Peyer's patch (tissue), 4 donors: ENCODE measurements around the gene ABLIM2. TPM values are rescaled to one million over a fixed set of nuclear protein-coding genes. Genes with fewer than 3 reads are reported as not detected.

Experiments used
- DNase-seq, 3 donors: peaks; one replicate each; pipeline ENCODE4 v3.0.0-alpha.2; 2017 to 2019
- H3K27ac ChIP-seq, 4 donors: fragments of 200-600 bp; sonication (generic); one replicate each; pipeline ENCODE4 v1.5.1; 2016 to 2019
- H3K27me3 ChIP-seq, 2 donors: fragments of 200-600 bp; sonication (generic); one replicate each; pipeline ENCODE4 v1.5.1; 2019
- H3K36me3 ChIP-seq, 3 donors: fragments of 200-600 bp; sonication (generic); one replicate each; pipeline ENCODE4 v1.5.1; 2016 to 2019
- H3K4me1 ChIP-seq, 4 donors: fragments of 200-600 bp; sonication (generic); one replicate each; pipeline ENCODE4 v1.5.1; 2016 to 2019
- H3K4me3 ChIP-seq, 4 donors: fragments of 200-600 bp; sonication (generic); 1 replicate in 3 of 4; 2 replicates in 1 of 4; pipeline ENCODE4 v1.5.1; 2016 to 2019; ENCODE audit warnings: mild to moderate bottlenecking in 1 of 4
- H3K9me3 ChIP-seq, 4 donors: fragments of 200-600 bp; sonication (generic); one replicate each; pipeline ENCODE4 v1.5.1; 2016 to 2019; ENCODE audit warnings: mild to moderate bottlenecking in 1 of 4
- CTCF ChIP-seq, 6 experiments: fragments of 450-650 bp in 4 of 6; fragments of 200-600 bp in 2 of 6; sonication (generic) in 1 of 6; IDR thresholded peaks; one replicate each; pipeline ENCODE4 v1.5.1; 2017 to 2019; ENCODE audit warnings: antibody characterized with exemption in 6 of 6, mild to moderate bottlenecking in 3 of 6, moderate library complexity in 1 of 6
- POLR2A ChIP-seq, 2 donors: fragments of 450-650 bp; IDR thresholded peaks; one replicate each; pipeline ENCODE4 v1.5.1; 2017; ENCODE audit warnings: antibody characterized with exemption in 2 of 2, mild to moderate bottlenecking in 2 of 2, moderate library complexity in 2 of 2
- total RNA-seq, 4 donors: library from RNA; depleted of rRNA; stranded (reverse); fragments of >200 nt; gene quantifications; one replicate each; pipeline ENCODE4 v1.1.0, GENCODE V29; 2016

The ABLIM2 gene
- total RNA-seq, 4 donors from 2014 or later, result 9.0 to 24.2 (median 11.7) TPM

GRCh38 chr4:8078109-8078494, 80.5 kb downstream of the ABLIM2 start:
- Histone ChIP-seq H3K4me1 (no peaks in the 10 kb centered on the region), H3K9me3 (no peaks in the 10 kb centered on the region), H3K4me3 (no peak overlapping the region), H3K27me3 (no peaks in the 10 kb centered on the region), H3K27ac (no peak overlapping the region), H3K36me3 (no peaks in the 10 kb centered on the region)
- no peak for DNase-seq
- TF ChIP-seq POLR2A (IDR thresholded peaks at IDR 0.05), result no peak
- no peak for TF ChIP-seq CTCF (IDR thresholded peaks at IDR 0.05)

- Histone ChIP-seq H3K4me3 (no peak overlapping the region), H3K27ac (no peak overlapping the region), H3K4me1 (no peaks in the 10 kb centered on the region), H3K27me3 (no peaks in the 10 kb centered on the region), H3K9me3 (no peaks in the 10 kb centered on the region), H3K36me3 (no peaks in the 10 kb centered on the region)
- no peak for TF ChIP-seq CTCF (IDR thresholded peaks at IDR 0.05)
- no peak for TF ChIP-seq POLR2A (IDR thresholded peaks at IDR 0.05)
- DNase-seq, result no peak
Measured at GRCh38 chr4:8077181-8078108, 81.2 kb downstream of the ABLIM2 start.

- no peaks in the 10 kb centered on the region for H3K36me3 ChIP-seq
- no peak overlapping the region for H3K4me3 ChIP-seq
Measured at GRCh38 chr4:8076023-8076422, 82.6 kb downstream of the ABLIM2 start.

GRCh38 chr4:8073206-8073863, 85.3 kb downstream of the ABLIM2 start:
- no peaks in the 10 kb centered on the region for H3K4me1 ChIP-seq
- TF ChIP-seq CTCF (IDR thresholded peaks at IDR 0.05) (no peak), POLR2A (IDR thresholded peaks at IDR 0.05) (no peak)
- DNase-seq, result no peak
- no peak overlapping the region for H3K4me3 ChIP-seq
- H3K27me3 ChIP-seq, result no peaks in the 10 kb centered on the region
- H3K9me3 ChIP-seq, result no peaks in the 10 kb centered on the region
- H3K36me3 ChIP-seq, result no peaks in the 10 kb centered on the region
- no peak overlapping the region for H3K27ac ChIP-seq

More at GRCh38 chr4:8076023-8076422, 82.6 kb downstream of the ABLIM2 start:
- TF ChIP-seq CTCF (IDR thresholded peaks at IDR 0.05) (no peak), POLR2A (IDR thresholded peaks at IDR 0.05) (no peak)
- Histone ChIP-seq H3K4me1 (no peaks in the 10 kb centered on the region), H3K27ac (no peak overlapping the region), H3K27me3 (no peaks in the 10 kb centered on the region), H3K9me3 (no peaks in the 10 kb centered on the region)
- DNase-seq, result no peak

GRCh38 chr4:8072235-8072968, 86.2 kb downstream of the ABLIM2 start:
- DNase-seq, result no peak
- Histone ChIP-seq H3K36me3 (no peaks in the 10 kb centered on the region), H3K9me3 (no peaks in the 10 kb centered on the region), H3K27ac (no peak overlapping the region), H3K4me3 (no peak overlapping the region), H3K4me1 (no peaks in the 10 kb centered on the region), H3K27me3 (no peaks in the 10 kb centered on the region)
- no peak for TF ChIP-seq CTCF (IDR thresholded peaks at IDR 0.05)
